Subcutaneous abdominal adipose tissue (tissue), 5 donors: ENCODE results near the gene KRT33A.

ENCODE experiments used
- H3K27ac ChIP-seq: one replicate; pipeline ENCODE4 v1.7.0; 2013; ENCODE audit warnings: low read depth, mild to moderate bottlenecking, inconsistent platforms, low read length, moderate library complexity
- H3K27me3 ChIP-seq, 5 donors: one replicate each; pipeline ENCODE4 v1.7.0; 2013; ENCODE audit warnings: low read length in 5 of 5, inconsistent platforms in 1 of 5; ENCODE audit not compliant: control insufficient read depth in 5 of 5, insufficient read depth in 4 of 5
- H3K36me3 ChIP-seq, 5 donors: one replicate each; pipeline ENCODE4 v1.7.0; 2013; ENCODE audit warnings: low read length in 5 of 5; ENCODE audit not compliant: control insufficient read depth in 5 of 5, insufficient read depth in 5 of 5
- H3K4me1 ChIP-seq, 5 donors: one replicate each; pipeline ENCODE4 v1.7.0; 2013; ENCODE audit warnings: low read length in 5 of 5, mild to moderate bottlenecking in 3 of 5, moderate library complexity in 1 of 5; ENCODE audit not compliant: control insufficient read depth in 5 of 5, insufficient read depth in 5 of 5
- H3K4me3 ChIP-seq, 5 donors: one replicate each; pipeline ENCODE4 v1.7.0; 2013; ENCODE audit warnings: low read length in 5 of 5, low read depth in 1 of 5
- H3K9ac ChIP-seq, 5 donors: one replicate each; pipeline ENCODE4 v1.7.0; 2013; ENCODE audit warnings: low read length in 5 of 5, mild to moderate bottlenecking in 4 of 5, moderate library complexity in 3 of 5
- H3K9me3 ChIP-seq, 5 donors: one replicate each; pipeline ENCODE4 v1.7.0; 2013; ENCODE audit warnings: low read length in 5 of 5; ENCODE audit not compliant: control insufficient read depth in 5 of 5
- donor health status: healthy.
- donor health status: healthy.
- donor health status: healthy.
- donor health status: healthy.
- donor health status: healthy.

KRT33A gene

GRCh38 chr17:41345992-41346391 lies 4.6 kb downstream of the KRT33A start:
- Histone ChIP-seq H3K9me3 (peaks cover 0 to 20% (median 12%) of the 10 kb centered on the region in 5 donors), H3K9ac (no peak overlapping the region), H3K27ac (no peak overlapping the region), H3K4me1 (no peaks in the 10 kb centered on the region), H3K36me3 (no peaks in the 10 kb centered on the region), H3K4me3 (no peak overlapping the region), H3K27me3 (no peaks in the 10 kb centered on the region)

- Histone ChIP-seq H3K27me3 (peaks cover 0 to 2% (median 0%) of the 10 kb centered on the region in 5 donors), H3K9ac (no peak overlapping the region), H3K9me3 (peaks cover 0 to 22% (median 12%) of the 10 kb centered on the region in 5 donors), H3K27ac (no peak overlapping the region), H3K4me1 (peaks cover 0 to 18% (median 4%) of the 10 kb centered on the region in 5 donors), H3K4me3 (no peak overlapping the region), H3K36me3 (no peaks in the 10 kb centered on the region)
Observed at GRCh38 chr17:41343029-41343428, 7.6 kb downstream of the KRT33A start.

DNA sequence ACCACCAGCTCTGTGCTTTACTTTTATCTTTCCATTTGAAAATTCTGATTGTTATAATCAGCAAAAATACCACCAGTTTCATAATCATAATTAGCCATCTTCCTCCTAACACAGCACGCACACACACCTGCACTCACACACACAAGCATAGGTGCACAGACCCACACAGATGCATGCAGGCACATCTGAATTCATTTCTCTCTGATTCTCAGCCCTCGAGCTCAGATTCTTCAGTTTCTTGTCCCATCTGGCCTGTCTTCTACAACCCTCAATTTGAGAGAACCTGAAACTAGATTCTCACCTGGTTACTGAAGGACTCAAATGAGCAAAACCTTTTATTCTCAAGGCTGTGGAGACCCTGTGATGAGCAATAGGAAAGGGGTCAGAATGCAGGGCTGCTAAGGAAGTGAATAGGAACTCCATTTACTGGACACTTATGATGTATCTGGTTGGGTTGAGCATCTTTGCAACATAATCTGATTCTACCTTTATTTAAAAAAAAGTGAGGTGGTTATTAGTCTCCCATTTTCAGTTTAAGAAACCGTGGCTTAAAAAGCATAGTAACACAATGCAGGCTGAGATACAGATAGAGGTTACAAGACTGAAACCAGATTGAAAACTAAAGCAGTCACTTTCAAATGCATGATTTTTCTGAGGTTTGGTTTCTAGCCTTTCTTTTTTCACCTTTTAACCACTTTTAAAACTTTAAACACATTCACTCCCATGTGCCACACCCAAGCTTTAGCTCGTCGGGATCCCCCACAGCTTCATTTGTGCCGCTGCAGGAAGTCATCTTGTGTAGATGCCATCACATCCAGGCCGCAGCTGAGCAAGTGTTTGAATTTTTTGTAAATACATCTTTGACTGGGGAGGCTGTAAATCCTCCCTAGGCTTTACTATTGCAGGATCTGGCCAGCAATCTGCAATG lies 9.4 kb downstream of the KRT33A start:
- Histone ChIP-seq H3K27ac (no peak overlapping the region), H3K36me3 (no peaks in the 10 kb centered on the region), H3K27me3 (peaks cover 0 to 2% (median 0%) of the 10 kb centered on the region in 5 donors), H3K4me1 (peaks cover 0 to 18% (median 4%) of the 10 kb centered on the region in 5 donors), H3K4me3 (no peak overlapping the region), H3K9me3 (peaks cover 0 to 22% (median 12%) of the 10 kb centered on the region in 5 donors), H3K9ac (no peak overlapping the region)

DNA sequence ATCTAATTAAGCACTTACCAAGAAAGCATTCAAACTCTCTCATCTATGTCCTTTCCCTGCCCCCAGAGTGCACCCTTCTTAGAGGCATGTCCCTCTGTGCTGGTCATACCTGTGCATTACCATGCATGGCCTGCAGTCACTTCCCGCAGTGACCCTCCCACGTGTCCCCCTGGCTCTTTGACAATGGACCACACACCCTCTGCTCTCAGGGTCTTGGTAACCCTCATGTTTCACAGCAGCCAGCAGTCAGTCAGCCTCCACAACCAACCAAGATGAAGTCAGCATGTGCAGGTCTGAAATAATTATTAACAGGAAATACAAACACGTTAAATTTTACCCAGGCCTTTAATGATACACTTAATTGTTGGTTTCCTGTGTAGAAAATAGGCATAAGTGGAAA lies 10.1 kb downstream of the KRT33A start:
- Histone ChIP-seq H3K36me3 (no peaks in the 10 kb centered on the region), H3K27ac (no peak overlapping the region), H3K27me3 (peaks cover 0 to 2% (median 0%) of the 10 kb centered on the region in 5 donors), H3K4me3 (no peak overlapping the region), H3K9ac (no peak overlapping the region), H3K9me3 (peaks cover 0 to 22% (median 12%) of the 10 kb centered on the region in 5 donors), H3K4me1 (peaks cover 0 to 18% (median 4%) of the 10 kb centered on the region in 5 donors)

DNA sequence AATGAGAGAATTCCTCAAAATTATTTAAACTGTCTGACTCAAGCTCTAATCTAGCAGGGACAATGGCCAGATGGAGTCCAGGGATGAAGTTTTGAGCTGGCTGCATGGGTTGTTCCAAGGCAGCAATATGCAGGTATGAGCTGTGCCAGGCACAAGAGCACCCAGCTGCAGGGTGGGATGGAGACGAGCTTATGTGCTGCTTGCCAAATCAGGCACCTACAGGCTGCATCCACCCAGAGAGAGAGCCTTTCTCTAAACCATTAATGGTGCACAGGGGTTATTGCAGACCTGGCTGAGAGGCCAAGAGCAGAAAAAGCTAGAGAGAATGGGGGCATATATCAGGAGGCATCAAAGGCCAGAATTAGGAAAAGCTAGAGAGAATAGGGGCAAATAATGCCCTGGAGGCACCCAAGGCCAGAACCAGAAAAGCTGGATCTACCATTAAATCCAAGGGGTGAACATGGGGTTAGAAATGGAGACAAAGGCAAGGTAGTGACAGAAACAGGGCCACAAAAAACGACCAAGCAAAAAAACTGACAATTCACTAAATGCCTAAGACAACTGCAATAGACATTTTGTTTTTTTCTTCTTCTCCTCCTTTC lies 11.0 kb downstream of the KRT33A start:
- no peak overlapping the region for H3K27ac ChIP-seq
- peaks cover 0 to 22% (median 12%) of the 10 kb centered on the region in 5 donors for H3K9me3 ChIP-seq
- H3K4me1 ChIP-seq = peaks cover 0 to 18% (median 4%) of the 10 kb centered on the region in 5 donors
- no peak overlapping the region for H3K9ac ChIP-seq
- peaks cover 0 to 3% (median 0%) of the 10 kb centered on the region in 5 donors for H3K27me3 ChIP-seq
- H3K36me3 ChIP-seq = no peaks in the 10 kb centered on the region
- no peak overlapping the region for H3K4me3 ChIP-seq

- Histone ChIP-seq H3K9me3 (peaks cover 0 to 22% (median 12%) of the 10 kb centered on the region in 5 donors), H3K9ac (no peak overlapping the region), H3K27me3 (peaks cover 0 to 4% (median 0%) of the 10 kb centered on the region in 5 donors), H3K36me3 (no peaks in the 10 kb centered on the region), H3K27ac (no peak overlapping the region), H3K4me3 (no peak overlapping the region), H3K4me1 (peaks cover 0 to 18% (median 4%) of the 10 kb centered on the region in 5 donors)
Observed at GRCh38 chr17:41338961-41339485, 11.6 kb downstream of the KRT33A start.

DNA sequence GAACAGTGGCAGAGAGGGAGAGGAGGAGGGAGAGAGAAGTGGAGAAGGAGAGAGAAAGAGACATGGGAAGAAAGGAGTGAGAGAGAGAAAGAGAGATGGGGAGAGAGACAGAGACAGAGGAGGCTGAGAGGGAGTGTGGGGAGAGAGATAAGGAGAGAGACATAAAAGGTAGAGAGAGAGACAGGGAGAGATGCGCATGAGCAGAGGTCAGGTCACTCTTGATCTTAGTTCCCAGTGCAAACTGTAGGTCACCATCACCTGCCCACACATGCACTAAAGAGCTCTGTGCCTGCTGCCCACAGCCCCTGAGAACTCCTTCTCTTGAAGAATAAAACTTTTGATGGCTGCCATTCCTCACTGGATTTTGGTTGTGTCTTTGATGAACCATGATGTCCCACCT lies 14.9 kb downstream of the KRT33A start:
- H3K27ac ChIP-seq = no peak overlapping the region
- H3K9ac ChIP-seq = no peak overlapping the region
- no peak overlapping the region for H3K4me3 ChIP-seq
- H3K4me1 ChIP-seq = peaks cover 0 to 18% (median 4%) of the 10 kb centered on the region in 5 donors
- peaks cover 0 to 3% (median 0%) of the 10 kb centered on the region in 5 donors for H3K9me3 ChIP-seq
- peaks cover 3 to 6% (median 4%) of the 10 kb centered on the region in 5 donors for H3K27me3 ChIP-seq
- H3K36me3 ChIP-seq = no peaks in the 10 kb centered on the region

DNA sequence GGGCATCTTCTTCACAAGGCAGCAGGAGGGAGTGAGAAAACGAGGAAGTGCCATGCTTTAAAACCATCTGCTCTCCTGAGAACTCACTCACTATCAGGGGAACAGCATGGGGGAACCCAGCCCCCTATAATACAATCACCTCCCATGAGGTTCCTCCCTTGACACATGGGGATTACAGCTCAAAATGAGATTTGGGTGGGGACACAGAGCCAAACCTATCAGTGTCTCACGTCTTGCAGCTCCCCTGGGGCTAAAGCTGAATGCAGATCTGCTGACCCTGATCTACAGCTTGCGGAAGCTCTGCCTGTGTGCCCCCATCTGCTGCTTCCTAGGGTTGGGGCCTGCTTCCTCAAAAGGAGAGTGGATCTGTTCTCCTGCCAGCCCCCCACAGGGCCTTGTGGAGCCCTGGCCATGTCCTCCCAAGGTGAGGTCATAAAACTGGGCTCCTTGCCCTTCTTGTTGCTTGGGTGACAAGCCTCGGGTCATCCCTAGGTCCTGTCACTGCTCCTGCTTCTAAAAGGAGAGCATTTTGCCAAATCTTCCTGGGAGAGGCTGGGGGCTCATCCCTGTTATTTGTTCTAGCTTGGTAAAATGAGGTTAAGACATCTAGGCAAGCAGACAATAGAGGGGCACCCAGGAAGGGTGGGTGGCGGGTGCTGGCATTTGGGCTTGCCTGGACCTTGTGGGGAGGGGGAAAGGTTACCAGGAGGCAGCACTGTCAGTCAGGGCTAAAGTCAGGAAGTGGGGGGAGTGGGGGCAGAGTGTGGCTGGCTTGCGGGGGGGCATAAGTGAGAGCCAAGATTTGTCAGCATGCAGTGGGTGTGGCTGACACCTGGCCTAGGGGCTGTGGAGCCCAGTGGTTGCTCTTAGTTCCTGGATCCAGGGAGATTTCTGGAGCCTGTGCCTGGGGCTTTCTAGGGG lies 16.0 kb downstream of the KRT33A start:
- no peaks in the 10 kb centered on the region for H3K9me3 ChIP-seq
- peaks cover 2 to 6% (median 3%) of the 10 kb centered on the region in 5 donors for H3K27me3 ChIP-seq
- no peak overlapping the region for H3K27ac ChIP-seq
- no peak overlapping the region for H3K9ac ChIP-seq
- no peaks in the 10 kb centered on the region for H3K36me3 ChIP-seq
- H3K4me1 ChIP-seq = peaks cover 0 to 8% (median 0%) of the 10 kb centered on the region in 5 donors
- no peak overlapping the region for H3K4me3 ChIP-seq

DNA sequence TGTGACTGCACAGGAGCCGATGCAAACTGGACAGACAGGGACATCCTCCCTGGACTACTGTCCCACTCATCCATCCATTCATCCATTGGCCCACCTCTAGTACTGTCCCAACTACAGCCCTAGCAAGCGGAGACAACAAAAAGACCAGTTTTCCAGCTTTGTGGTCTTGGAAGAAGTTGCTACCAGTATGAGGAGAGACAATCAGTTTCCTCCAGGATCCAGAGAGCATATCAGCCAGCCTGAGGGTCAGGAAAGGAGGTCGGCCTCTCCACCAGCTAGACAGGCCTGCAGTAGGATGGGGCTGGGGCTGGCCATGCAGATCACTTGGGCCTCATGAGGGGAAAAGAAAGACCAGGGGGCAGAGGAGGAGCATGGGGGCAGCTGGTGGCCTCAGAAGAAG lies 16.8 kb downstream of the KRT33A start:
- Histone ChIP-seq H3K27me3 (peaks cover 3 to 6% (median 5%) of the 10 kb centered on the region in 5 donors), H3K4me1 (peaks cover 0 to 1% (median 0%) of the 10 kb centered on the region in 5 donors), H3K9ac (no peak overlapping the region), H3K27ac (no peak overlapping the region), H3K4me3 (no peak overlapping the region), H3K36me3 (no peaks in the 10 kb centered on the region), H3K9me3 (no peaks in the 10 kb centered on the region)
